Endothelial cell of umbilical vein (primary cell): ENCODE data around the gene PKP3.

Experiments
- JUN ChIP-seq: IDR thresholded peaks from 2 replicates; pipeline ENCODE4 v1.6.1; 2011; ENCODE audit warnings: borderline replicate concordance, low read depth; ENCODE audit not compliant: insufficient read length, insufficient read depth
- MYC ChIP-seq: IDR thresholded peaks from one replicate; pipeline ENCODE4 v1.6.1; 2011; ENCODE audit warnings: mild to moderate bottlenecking, low read depth, low read length
- POLR2A ChIP-seq: IDR thresholded peaks from 2 replicates; pipeline ENCODE4 v1.6.1; 2012; ENCODE audit warnings: low read depth, mild to moderate bottlenecking, control low read depth, low read length
- POLR2AphosphoS5 ChIP-seq: IDR thresholded peaks from 2 replicates; pipeline ENCODE4 v1.6.1; 2012; ENCODE audit warnings: low read depth, mild to moderate bottlenecking, control low read depth, low read length, moderate library complexity; ENCODE audit not compliant: insufficient read depth
- TF ChIP-seq, protein P1 (sequence below), 2 donors: IDR thresholded peaks; 1 replicate in 1 of 2; 2 replicates in 1 of 2; pipeline ENCODE4 v1.5.1; 2011; ENCODE audit warnings: low read length in 2 of 2, mild to moderate bottlenecking in 2 of 2, moderate library complexity in 2 of 2, control low read depth in 1 of 2, inconsistent platforms in 1 of 2, low read depth in 1 of 2; ENCODE audit not compliant: insufficient read depth in 1 of 2; ENCODE audit errors: extremely low read depth in 1 of 2
- TF ChIP-seq, protein P2 (sequence below): IDR thresholded peaks from 2 replicates; pipeline ENCODE4 v1.6.1; 2011; ENCODE audit not compliant: insufficient read depth, insufficient read length

- TF ChIP-seq, protein P1, sequence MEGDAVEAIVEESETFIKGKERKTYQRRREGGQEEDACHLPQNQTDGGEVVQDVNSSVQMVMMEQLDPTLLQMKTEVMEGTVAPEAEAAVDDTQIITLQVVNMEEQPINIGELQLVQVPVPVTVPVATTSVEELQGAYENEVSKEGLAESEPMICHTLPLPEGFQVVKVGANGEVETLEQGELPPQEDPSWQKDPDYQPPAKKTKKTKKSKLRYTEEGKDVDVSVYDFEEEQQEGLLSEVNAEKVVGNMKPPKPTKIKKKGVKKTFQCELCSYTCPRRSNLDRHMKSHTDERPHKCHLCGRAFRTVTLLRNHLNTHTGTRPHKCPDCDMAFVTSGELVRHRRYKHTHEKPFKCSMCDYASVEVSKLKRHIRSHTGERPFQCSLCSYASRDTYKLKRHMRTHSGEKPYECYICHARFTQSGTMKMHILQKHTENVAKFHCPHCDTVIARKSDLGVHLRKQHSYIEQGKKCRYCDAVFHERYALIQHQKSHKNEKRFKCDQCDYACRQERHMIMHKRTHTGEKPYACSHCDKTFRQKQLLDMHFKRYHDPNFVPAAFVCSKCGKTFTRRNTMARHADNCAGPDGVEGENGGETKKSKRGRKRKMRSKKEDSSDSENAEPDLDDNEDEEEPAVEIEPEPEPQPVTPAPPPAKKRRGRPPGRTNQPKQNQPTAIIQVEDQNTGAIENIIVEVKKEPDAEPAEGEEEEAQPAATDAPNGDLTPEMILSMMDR (IDR thresholded peaks at IDR 0.05; ENCODE audit: extremely low read depth in 1 of 2, insufficient read depth in 1 of 2, low read depth in 1 of 2, low read length in 2 of 2), result no peak
- no peak for TF ChIP-seq MYC
- TF ChIP-seq POLR2AphosphoS5, result no peak
- TF ChIP-seq, protein P2, sequence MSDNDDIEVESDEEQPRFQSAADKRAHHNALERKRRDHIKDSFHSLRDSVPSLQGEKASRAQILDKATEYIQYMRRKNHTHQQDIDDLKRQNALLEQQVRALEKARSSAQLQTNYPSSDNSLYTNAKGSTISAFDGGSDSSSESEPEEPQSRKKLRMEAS, result no peak
- TF ChIP-seq POLR2A, result no peak
- no peak for TF ChIP-seq JUN
These were observed 28.2 kb downstream of the PKP3 start for GRCh38 chr11:422249-422656.
